Mesenchymal stem cell (in vitro differentiated cells and primary cell): ENCODE data around the gene CNDP2.

Experiments
- DNase-seq: peaks from one replicate; pipeline ENCODE4 v3.0.0-alpha.2; 2013
- H2AFZ ChIP-seq: one replicate; pipeline ENCODE4 v1.6.1; 2013; ENCODE audit warnings: low read depth, mild to moderate bottlenecking, control low read depth, inconsistent platforms, low read length, moderate library complexity
- H2AK5ac ChIP-seq: 2 replicates; pipeline ENCODE4 v1.6.1; 2013; ENCODE audit warnings: low read length, moderate library complexity, mild to moderate bottlenecking, inconsistent platforms; ENCODE audit not compliant: severe bottlenecking
- H2BK120ac ChIP-seq: one replicate; pipeline ENCODE4 v1.6.1; 2013; ENCODE audit warnings: low read depth, mild to moderate bottlenecking, inconsistent platforms, low read length, moderate library complexity
- H2BK12ac ChIP-seq, 2 experiments: one replicate each; pipeline ENCODE4 v1.6.1; 2013; ENCODE audit warnings: inconsistent platforms in 2 of 2, low read length in 2 of 2, mild to moderate bottlenecking in 2 of 2, moderate library complexity in 2 of 2, control low read depth in 1 of 2
- H2BK15ac ChIP-seq: one replicate; pipeline ENCODE4 v1.6.1; 2013; ENCODE audit warnings: mild to moderate bottlenecking, low read depth, inconsistent platforms; ENCODE audit not compliant: poor library complexity, severe bottlenecking
- H2BK5ac ChIP-seq: 2 replicates; pipeline ENCODE4 v1.6.1; 2013; ENCODE audit warnings: low read depth, mild to moderate bottlenecking, low read length, control low read depth, inconsistent platforms; ENCODE audit not compliant: poor library complexity, severe bottlenecking
- H3K14ac ChIP-seq, 2 experiments: one replicate each; pipeline ENCODE4 v1.6.1; 2013; ENCODE audit warnings: inconsistent platforms in 2 of 2, low read length in 2 of 2, control low read depth in 1 of 2, mild to moderate bottlenecking in 1 of 2, moderate library complexity in 1 of 2
- H3K18ac ChIP-seq, 2 experiments: one replicate each; pipeline ENCODE4 v1.6.1; 2013; ENCODE audit warnings: inconsistent platforms in 2 of 2, low read length in 2 of 2, control low read depth in 1 of 2, low read depth in 1 of 2, mild to moderate bottlenecking in 1 of 2
- H3K23ac ChIP-seq, 2 experiments: one replicate each; pipeline ENCODE4 v1.6.1; 2013; ENCODE audit warnings: inconsistent platforms in 2 of 2, low read length in 2 of 2, mild to moderate bottlenecking in 2 of 2, moderate library complexity in 2 of 2, control low read depth in 1 of 2
- H3K27ac ChIP-seq: 2 replicates; pipeline ENCODE4 v1.5.1; 2013; ENCODE audit warnings: mild to moderate bottlenecking, moderate library complexity, low read length, control low read depth, inconsistent platforms; ENCODE audit not compliant: poor library complexity, severe bottlenecking
- H3K27me3 ChIP-seq, 2 experiments: 2 replicates each; pipeline versions ENCODE4 v1.6.1 to v1.7.0; 2013; ENCODE audit warnings: low read length in 2 of 2, mild to moderate bottlenecking in 2 of 2, moderate library complexity in 2 of 2, control low read depth in 1 of 2, inconsistent platforms in 1 of 2; ENCODE audit not compliant: control insufficient read depth in 1 of 2, insufficient read depth in 1 of 2
- H3K36me3 ChIP-seq, 2 experiments: 2 replicates each; pipeline versions ENCODE4 v1.6.1 to v1.7.0; 2013; ENCODE audit warnings: low read length in 2 of 2, control low read depth in 1 of 2, inconsistent platforms in 1 of 2, low read depth in 1 of 2, mild to moderate bottlenecking in 1 of 2; ENCODE audit not compliant: insufficient read depth in 2 of 2, control insufficient read depth in 1 of 2
- H3K4ac ChIP-seq, 2 experiments: one replicate each; pipeline ENCODE4 v1.6.1; 2013; ENCODE audit warnings: inconsistent platforms in 2 of 2, low read length in 2 of 2, mild to moderate bottlenecking in 2 of 2, moderate library complexity in 2 of 2, control low read depth in 1 of 2, low read depth in 1 of 2
- H3K4me1 ChIP-seq: 2 replicates; pipeline ENCODE4 v1.6.1; 2013; ENCODE audit warnings: low read depth, low read length, control low read depth; ENCODE audit not compliant: control insufficient read depth, insufficient read depth
- H3K4me2 ChIP-seq: 2 replicates; pipeline ENCODE4 v1.6.1; 2013; ENCODE audit warnings: low read length, mild to moderate bottlenecking, inconsistent platforms; ENCODE audit not compliant: poor library complexity, severe bottlenecking
- H3K4me3 ChIP-seq, 2 experiments: 2 replicates each; pipeline versions ENCODE4 v1.5.1 to v1.7.0; 2013; ENCODE audit warnings: low read length in 2 of 2, mild to moderate bottlenecking in 2 of 2, control low read depth in 1 of 2, low read depth in 1 of 2; ENCODE audit not compliant: insufficient read depth in 1 of 2
- H3K79me1 ChIP-seq: replicated peaks from 2 replicates; pipeline ENCODE4 v1.6.1; 2013; ENCODE audit warnings: mild to moderate bottlenecking, control low read depth, low read length, inconsistent platforms; ENCODE audit not compliant: poor library complexity, severe bottlenecking
- H3K9ac ChIP-seq: 2 replicates; pipeline ENCODE4 v1.7.0; 2013; ENCODE audit warnings: mild to moderate bottlenecking, low read length, moderate library complexity
- H3K9me3 ChIP-seq: 2 replicates; pipeline ENCODE4 v1.7.0; 2013; ENCODE audit warnings: mild to moderate bottlenecking, low read length; ENCODE audit not compliant: control insufficient read depth
- H4K8ac ChIP-seq: one replicate; pipeline ENCODE4 v1.6.1; 2013; ENCODE audit warnings: inconsistent platforms, mild to moderate bottlenecking, low read length, moderate library complexity
- H4K91ac ChIP-seq: one replicate; pipeline ENCODE4 v1.6.1; 2013; ENCODE audit warnings: mild to moderate bottlenecking, low read length, inconsistent platforms
- WGBS: methylation state at CpG from one replicate; pipeline ENCODE4 v1.1.7; 2013; ENCODE audit warnings: mixed read lengths; 5-methylcytosine and 5-hydroxymethylcytosine counted together

The CNDP2 gene

DNA sequence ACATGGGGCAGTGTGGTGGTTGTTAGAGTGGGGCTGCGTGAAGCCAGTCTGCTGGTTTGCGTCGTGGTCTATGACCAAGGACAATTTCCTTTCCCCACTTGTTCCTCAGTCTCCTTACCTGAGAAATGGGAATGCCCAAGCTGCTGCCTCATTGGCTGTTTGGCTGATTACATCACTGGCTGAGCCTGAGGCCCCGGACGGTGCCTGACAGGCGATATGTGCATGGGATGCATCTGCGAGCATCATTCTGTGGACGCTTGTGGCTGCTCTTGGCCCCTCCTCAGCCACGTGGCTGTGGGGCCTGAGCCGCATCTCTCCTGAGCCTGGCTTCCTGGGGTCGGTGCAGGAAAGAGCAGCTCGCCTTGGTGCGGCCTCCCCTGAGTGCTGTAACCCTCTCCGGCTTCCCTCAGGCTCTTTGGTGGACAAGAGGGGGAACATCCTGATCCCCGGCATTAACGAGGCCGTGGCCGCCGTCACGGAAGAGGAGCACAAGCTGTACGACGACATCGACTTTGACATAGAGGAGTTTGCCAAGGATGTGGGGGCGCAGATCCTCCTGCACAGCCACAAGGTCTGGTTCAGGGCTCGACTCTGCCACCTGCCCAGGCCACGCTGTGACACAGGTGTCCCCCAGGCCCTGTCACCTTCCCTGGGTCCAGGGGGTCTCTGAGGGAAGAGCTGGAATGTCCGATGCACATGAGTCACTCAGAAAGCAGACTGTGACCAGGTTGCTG lies 17.2 kb downstream of the CNDP2 start:
- Histone ChIP-seq H4K91ac (no peak overlapping the region), H3K4me2 (no peak overlapping the region), H3K4me3 (no peak overlapping the region), H3K36me3 (peaks cover 84 to 89% of the 10 kb centered on the region in 2 experiments), H3K23ac (no peak overlapping the region), H2AK5ac (no peak overlapping the region), H3K14ac (no peak overlapping the region), H2AFZ (no peak overlapping the region), H3K9ac (no peak overlapping the region), H3K27ac (no peak overlapping the region), H2BK15ac (no peak overlapping the region), H3K4ac (no peak overlapping the region), H3K18ac (no peak overlapping the region), H3K79me1 (peaks cover 49% of the 10 kb centered on the region), H3K27me3 (no peaks in the 10 kb centered on the region), H3K4me1 (peaks cover 11% of the 10 kb centered on the region), H2BK120ac (no peak overlapping the region), H2BK5ac (no peak overlapping the region), H3K9me3 (no peaks in the 10 kb centered on the region), H2BK12ac (no peak overlapping the region), H4K8ac (no peak overlapping the region)
- 94% methylated on average over 27 of the region's 27 CpGs for WGBS
- DNase-seq: no peak

DNA sequence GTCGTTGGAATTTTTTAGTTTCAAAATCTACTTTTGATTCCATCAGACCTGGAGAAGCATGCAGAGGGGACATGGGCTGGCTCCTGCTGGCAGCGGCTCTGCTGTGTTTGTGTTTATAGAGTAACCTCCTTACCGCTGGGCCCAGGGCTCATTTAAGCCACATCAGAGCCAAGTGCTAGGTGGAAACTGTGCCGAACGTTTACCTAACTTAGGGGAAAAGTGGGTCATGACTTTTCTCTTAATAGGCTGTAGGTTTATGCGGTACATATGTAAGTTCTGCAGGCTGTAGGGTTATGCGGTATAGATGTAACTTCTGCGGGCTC lies 17.7 kb downstream of the CNDP2 start:
- Histone ChIP-seq H2BK120ac (no peak overlapping the region), H3K9me3 (no peaks in the 10 kb centered on the region), H2BK15ac (no peak overlapping the region), H3K18ac (no peak overlapping the region), H3K4me3 (no peak overlapping the region), H3K14ac (no peak overlapping the region), H3K79me1 (peaks cover 48% of the 10 kb centered on the region), H3K4me1 (peaks cover 11% of the 10 kb centered on the region), H2AK5ac (no peak overlapping the region), H4K91ac (no peak overlapping the region), H4K8ac (no peak overlapping the region), H3K27ac (no peak overlapping the region), H3K27me3 (no peaks in the 10 kb centered on the region), H2BK12ac (no peak overlapping the region), H2BK5ac (no peak overlapping the region), H3K23ac (no peak overlapping the region), H3K9ac (no peak overlapping the region), H3K36me3 (peaks cover 84 to 89% of the 10 kb centered on the region in 2 experiments), H3K4me2 (no peak overlapping the region), H2AFZ (no peak overlapping the region), H3K4ac (no peak overlapping the region)
- 94% methylated on average over 8 of the region's 8 CpGs for WGBS
- DNase-seq: no peak

DNA sequence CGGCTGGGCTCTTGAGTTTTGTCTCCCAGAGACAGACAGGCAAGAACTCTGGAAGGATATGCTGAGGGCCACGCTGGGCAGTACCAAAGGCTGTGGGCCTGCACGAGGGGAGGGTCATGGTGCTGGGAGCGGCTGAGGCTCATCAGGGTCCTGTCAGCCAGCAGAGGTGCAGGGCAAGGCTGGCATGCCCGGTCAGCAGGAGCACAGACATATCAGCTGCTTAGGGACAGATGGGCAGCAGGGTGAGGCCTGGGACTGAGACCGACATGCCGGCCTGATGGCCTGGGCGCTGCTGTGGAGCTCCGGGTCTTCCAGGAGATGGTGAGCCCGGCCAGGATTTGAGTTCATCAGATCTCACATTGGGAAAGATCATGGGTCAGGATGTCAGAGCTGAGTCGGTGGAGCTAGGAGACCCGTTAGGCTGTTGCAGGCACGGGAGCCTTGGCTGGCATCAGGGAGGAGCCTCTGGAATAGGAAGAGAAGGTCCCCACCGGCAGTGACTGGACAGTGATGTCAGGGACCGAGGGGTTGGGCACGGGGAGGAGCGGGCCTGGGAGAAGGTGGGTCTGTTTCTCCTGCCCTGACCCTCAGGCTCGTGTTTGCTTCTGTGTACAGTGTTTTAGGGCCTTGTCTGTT lies 18.8 kb downstream of the CNDP2 start:
- H2BK12ac ChIP-seq: no peak overlapping the region
- H3K14ac ChIP-seq: no peak overlapping the region
- no peak overlapping the region for H3K18ac ChIP-seq
- H2BK5ac ChIP-seq: no peak overlapping the region
- H3K9me3 ChIP-seq: no peaks in the 10 kb centered on the region
- WGBS: 94% methylated on average over 18 of the region's 18 CpGs
- no peak overlapping the region for H4K8ac ChIP-seq
- H3K9ac ChIP-seq: no peak overlapping the region
- no peak overlapping the region for H4K91ac ChIP-seq
- DNase-seq: no peak
- H3K36me3 ChIP-seq: peaks cover 85 to 89% of the 10 kb centered on the region in 2 experiments
- no peak overlapping the region for H2AFZ ChIP-seq
- no peak overlapping the region for H2BK120ac ChIP-seq
- no peak overlapping the region for H3K23ac ChIP-seq
- peaks cover 8% of the 10 kb centered on the region for H3K4me1 ChIP-seq
- no peak overlapping the region for H2AK5ac ChIP-seq
- H3K4me3 ChIP-seq: no peak overlapping the region
- no peak overlapping the region for H3K4me2 ChIP-seq
- H3K27ac ChIP-seq: no peak overlapping the region
- no peak overlapping the region for H3K4ac ChIP-seq
- no peak overlapping the region for H2BK15ac ChIP-seq
- H3K79me1 ChIP-seq: peaks cover 48% of the 10 kb centered on the region
- no peaks in the 10 kb centered on the region for H3K27me3 ChIP-seq

DNA sequence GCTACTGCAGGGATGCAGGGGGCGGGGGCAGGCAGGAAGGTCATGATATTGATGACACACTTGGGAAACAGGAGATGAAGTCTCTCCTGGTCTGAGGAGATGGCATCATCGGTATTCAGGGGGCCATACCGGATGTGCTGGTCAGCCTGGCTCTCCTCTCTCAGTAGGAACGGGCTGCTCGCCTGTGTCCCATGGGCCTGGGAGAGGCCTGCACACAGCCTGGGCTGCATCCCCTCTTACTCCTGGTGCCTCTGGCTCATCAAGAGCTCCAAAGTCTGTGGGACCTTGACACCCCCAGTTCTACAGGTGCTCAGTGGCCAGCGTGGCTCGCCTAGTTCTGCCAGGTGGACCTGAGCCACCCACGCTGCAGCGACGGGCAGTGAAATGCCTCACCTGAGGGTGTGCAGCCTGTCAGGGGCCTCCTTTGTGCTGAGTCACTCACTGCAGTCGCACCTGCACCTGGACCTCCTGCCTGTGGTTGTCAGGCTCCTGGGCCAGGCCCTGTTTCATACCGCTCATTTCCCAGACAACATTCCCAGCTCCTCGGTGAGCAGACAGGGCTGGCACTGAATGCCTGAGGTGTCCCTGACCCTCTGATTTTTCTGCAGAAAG lies 19.6 kb downstream of the CNDP2 start:
- Histone ChIP-seq H3K9ac (no peak overlapping the region), H3K4me1 (peaks cover 5% of the 10 kb centered on the region), H3K4me3 (no peak overlapping the region), H3K14ac (no peak overlapping the region), H3K23ac (no peak overlapping the region), H3K18ac (no peak overlapping the region), H3K4ac (no peak overlapping the region), H2AFZ (no peak overlapping the region), H3K9me3 (no peaks in the 10 kb centered on the region), H3K79me1 (peaks cover 43% of the 10 kb centered on the region), H2BK12ac (no peak overlapping the region), H4K8ac (no peak overlapping the region), H2AK5ac (no peak overlapping the region), H3K36me3 (peaks cover 85 to 89% of the 10 kb centered on the region in 2 experiments), H2BK15ac (no peak overlapping the region), H3K27ac (no peak overlapping the region), H2BK120ac (no peak overlapping the region), H3K27me3 (no peaks in the 10 kb centered on the region), H3K4me2 (no peak overlapping the region), H2BK5ac (no peak overlapping the region), H4K91ac (no peak overlapping the region)
- 96% methylated on average over 12 of the region's 13 CpGs for WGBS
- DNase-seq: no peak
